Neural cell (in vitro differentiated cells): ENCODE results near the gene FAM240A. TPM values are rescaled to one million over a fixed set of nuclear protein-coding genes. Genes with fewer than 3 reads are reported as not detected.

Source experiments
- H2AFZ ChIP-seq: fragments of 200-600, 300-800 bp; sonication (generic), shearing (Covaris generic); 2 replicates; pipeline ENCODE4 v1.6.0; 2014; ENCODE audit warnings: low read depth, mild to moderate bottlenecking, antibody characterized with exemption, low read length, moderate library complexity
- H3F3A ChIP-seq: fragments of 200-600 bp; shearing (Covaris generic); 2 replicates; pipeline ENCODE4 v1.6.1; 2016; ENCODE audit warnings: mild to moderate bottlenecking, moderate library complexity, mixed read lengths, antibody characterized with exemption, low read length; ENCODE audit not compliant: insufficient read depth, poor library complexity, severe bottlenecking
- H3K27ac ChIP-seq: fragments of 200-600, 300-800 bp; sonication (generic), shearing (Covaris generic); 2 replicates; pipeline ENCODE4 v1.5.1; 2014; ENCODE audit warnings: mild to moderate bottlenecking, low read length, moderate library complexity
- H3K27me3 ChIP-seq: fragments of 300-800, 200-600 bp; sonication (generic), shearing (Covaris generic); 2 replicates; pipeline ENCODE4 v1.6.0; 2014; ENCODE audit warnings: mild to moderate bottlenecking, low read depth, low read length, moderate library complexity; ENCODE audit not compliant: insufficient read depth
- H3K36me3 ChIP-seq: fragments of 300-800, 200-600 bp; sonication (generic), shearing (Covaris generic); 2 replicates; pipeline ENCODE4 v1.5.1; 2014; ENCODE audit warnings: mild to moderate bottlenecking, antibody characterized with exemption, low read length, moderate library complexity; ENCODE audit not compliant: insufficient read depth
- H3K4me2 ChIP-seq: fragments of 300-800, 200-600 bp; sonication (generic), shearing (Covaris generic); 2 replicates; pipeline ENCODE4 v1.6.0; 2014; ENCODE audit warnings: mild to moderate bottlenecking, low read length
- H3K4me3 ChIP-seq: fragments of 300-800, 200-600 bp; sonication (generic), shearing (Covaris generic); 2 replicates; pipeline ENCODE4 v1.5.1; 2014; ENCODE audit warnings: mild to moderate bottlenecking, low read length, moderate library complexity
- H3K79me2 ChIP-seq: fragments of 200-600 bp; shearing (Covaris generic); replicated peaks from 2 replicates; pipeline ENCODE4 v1.6.0; 2014; ENCODE audit warnings: mild to moderate bottlenecking, low read length, moderate library complexity; ENCODE audit not compliant: insufficient read depth
- H3K9ac ChIP-seq: fragments of 300-800, 200-600 bp; sonication (generic), shearing (Covaris generic); 2 replicates; pipeline ENCODE4 v1.6.1; 2016; ENCODE audit warnings: mild to moderate bottlenecking, low read length, mixed read lengths
- H3K9me2 ChIP-seq: fragments of 200-600 bp; shearing (Covaris generic); 2 replicates; pipeline ENCODE4 v1.6.1; 2016; ENCODE audit warnings: mild to moderate bottlenecking, low read length, mixed read lengths; ENCODE audit not compliant: insufficient read depth
- H3K9me3 ChIP-seq: fragments of 200-600, 300-800 bp; sonication (generic), shearing (Covaris generic); 2 replicates; pipeline ENCODE4 v1.6.1; 2016; ENCODE audit warnings: mild to moderate bottlenecking, mixed run types, low read length, moderate library complexity, mixed read lengths
- H4K20me1 ChIP-seq: fragments of 200-600 bp; shearing (Covaris generic); 2 replicates; pipeline ENCODE4 v1.6.1; 2016; ENCODE audit warnings: mild to moderate bottlenecking, mixed run types; ENCODE audit not compliant: insufficient read depth
- EP300 ChIP-seq: fragments of 450-650 bp; conservative IDR thresholded peaks from 2 replicates; pipeline ENCODE4 v1.6.1; 2014; ENCODE audit warnings: antibody characterized with exemption, mild to moderate bottlenecking, moderate library complexity; ENCODE audit not compliant: poor library complexity, severe bottlenecking
- EZH2 ChIP-seq: fragments of 200-600, 300-800 bp; shearing (Covaris generic), sonication (generic); IDR thresholded peaks from 2 replicates; pipeline ENCODE4 v1.6.1; 2014; ENCODE audit warnings: antibody characterized with exemption, low read length, borderline replicate concordance, mild to moderate bottlenecking; ENCODE audit not compliant: insufficient read depth, poor library complexity, severe bottlenecking
- MXI1 ChIP-seq: fragments of 450-650 bp; conservative IDR thresholded peaks from 2 replicates; pipeline ENCODE4 v1.6.1; 2014; ENCODE audit warnings: antibody characterized with exemption, mild to moderate bottlenecking; ENCODE audit not compliant: poor library complexity, severe bottlenecking
- POLR2AphosphoS5 ChIP-seq: IDR thresholded peaks from 2 replicates; pipeline ENCODE4 v1.6.1; 2012
- RAD21 ChIP-seq: fragments of 450-650 bp; conservative IDR thresholded peaks from 2 replicates; pipeline ENCODE4 v1.6.1; 2014; ENCODE audit warnings: antibody characterized with exemption, mild to moderate bottlenecking, moderate library complexity
- SMC3 ChIP-seq: fragments of 450-650 bp; conservative IDR thresholded peaks from 2 replicates; pipeline ENCODE4 v1.6.1; 2014; ENCODE audit warnings: antibody characterized with exemption, mild to moderate bottlenecking, moderate library complexity; ENCODE audit not compliant: poor library complexity
- TAF1 ChIP-seq: IDR thresholded peaks from 2 replicates; pipeline ENCODE4 v1.6.1; 2012; ENCODE audit warnings: low read depth
- polyA plus RNA-seq: library from polyadenylated mRNA; depleted of rRNA; stranded (reverse); fragments of >200 nt; gene quantifications from 2 replicates; pipeline ENCODE4 v1.2.3, GENCODE V29; 2014
- TF ChIP-seq, protein P1 (sequence below): IDR thresholded peaks from 2 replicates; pipeline ENCODE4 v1.6.1; 2012; ENCODE audit warnings: borderline replicate concordance
- TF ChIP-seq, protein P2 (sequence below): fragments of 450-650 bp; IDR thresholded peaks from 2 replicates; pipeline ENCODE4 v1.5.1; 2014; ENCODE audit warnings: antibody characterized with exemption, mild to moderate bottlenecking, moderate library complexity; ENCODE audit not compliant: poor library complexity, severe bottlenecking

The FAM240A gene
- polyA plus RNA-seq, 1 donor from 2014 or later: not detected

DNA sequence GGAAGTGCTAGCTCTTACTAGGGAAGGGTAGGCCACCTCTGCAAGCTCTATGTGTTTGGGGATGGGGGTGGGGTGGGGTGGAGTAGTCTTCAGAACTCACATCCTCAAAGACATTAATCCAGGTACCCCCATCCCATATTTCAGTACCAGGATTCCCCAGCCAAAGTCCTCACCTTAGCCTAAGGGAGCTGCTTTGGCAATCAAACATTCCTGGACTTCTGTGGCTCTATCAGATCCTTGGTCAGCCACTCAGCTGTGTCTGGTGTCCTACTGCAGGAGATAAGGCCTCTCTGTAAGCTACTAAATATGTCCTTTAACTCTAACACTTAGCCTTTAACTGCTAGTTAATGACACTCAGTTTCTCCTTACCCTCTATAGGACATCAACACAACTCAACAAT lies 26.9 kb downstream of the FAM240A start:
- no peak overlapping the region for H2AFZ ChIP-seq
- H3F3A ChIP-seq: no peaks in the 10 kb centered on the region
- H3K9me2 ChIP-seq: no peaks in the 10 kb centered on the region
- H3K36me3 ChIP-seq: no peaks in the 10 kb centered on the region
- H3K4me3 ChIP-seq: no peak overlapping the region
- no peaks in the 10 kb centered on the region for H4K20me1 ChIP-seq
- no peaks in the 10 kb centered on the region for H3K9me3 ChIP-seq
- TF ChIP-seq EP300 (no peak), EZH2 (no peak), RAD21 (no peak), POLR2AphosphoS5 (no peak), TAF1 (no peak), SMC3 (no peak), MXI1 (no peak)
- TF ChIP-seq, protein P1, sequence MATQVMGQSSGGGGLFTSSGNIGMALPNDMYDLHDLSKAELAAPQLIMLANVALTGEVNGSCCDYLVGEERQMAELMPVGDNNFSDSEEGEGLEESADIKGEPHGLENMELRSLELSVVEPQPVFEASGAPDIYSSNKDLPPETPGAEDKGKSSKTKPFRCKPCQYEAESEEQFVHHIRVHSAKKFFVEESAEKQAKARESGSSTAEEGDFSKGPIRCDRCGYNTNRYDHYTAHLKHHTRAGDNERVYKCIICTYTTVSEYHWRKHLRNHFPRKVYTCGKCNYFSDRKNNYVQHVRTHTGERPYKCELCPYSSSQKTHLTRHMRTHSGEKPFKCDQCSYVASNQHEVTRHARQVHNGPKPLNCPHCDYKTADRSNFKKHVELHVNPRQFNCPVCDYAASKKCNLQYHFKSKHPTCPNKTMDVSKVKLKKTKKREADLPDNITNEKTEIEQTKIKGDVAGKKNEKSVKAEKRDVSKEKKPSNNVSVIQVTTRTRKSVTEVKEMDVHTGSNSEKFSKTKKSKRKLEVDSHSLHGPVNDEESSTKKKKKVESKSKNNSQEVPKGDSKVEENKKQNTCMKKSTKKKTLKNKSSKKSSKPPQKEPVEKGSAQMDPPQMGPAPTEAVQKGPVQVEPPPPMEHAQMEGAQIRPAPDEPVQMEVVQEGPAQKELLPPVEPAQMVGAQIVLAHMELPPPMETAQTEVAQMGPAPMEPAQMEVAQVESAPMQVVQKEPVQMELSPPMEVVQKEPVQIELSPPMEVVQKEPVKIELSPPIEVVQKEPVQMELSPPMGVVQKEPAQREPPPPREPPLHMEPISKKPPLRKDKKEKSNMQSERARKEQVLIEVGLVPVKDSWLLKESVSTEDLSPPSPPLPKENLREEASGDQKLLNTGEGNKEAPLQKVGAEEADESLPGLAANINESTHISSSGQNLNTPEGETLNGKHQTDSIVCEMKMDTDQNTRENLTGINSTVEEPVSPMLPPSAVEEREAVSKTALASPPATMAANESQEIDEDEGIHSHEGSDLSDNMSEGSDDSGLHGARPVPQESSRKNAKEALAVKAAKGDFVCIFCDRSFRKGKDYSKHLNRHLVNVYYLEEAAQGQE: no peak
- TF ChIP-seq, protein P2, sequence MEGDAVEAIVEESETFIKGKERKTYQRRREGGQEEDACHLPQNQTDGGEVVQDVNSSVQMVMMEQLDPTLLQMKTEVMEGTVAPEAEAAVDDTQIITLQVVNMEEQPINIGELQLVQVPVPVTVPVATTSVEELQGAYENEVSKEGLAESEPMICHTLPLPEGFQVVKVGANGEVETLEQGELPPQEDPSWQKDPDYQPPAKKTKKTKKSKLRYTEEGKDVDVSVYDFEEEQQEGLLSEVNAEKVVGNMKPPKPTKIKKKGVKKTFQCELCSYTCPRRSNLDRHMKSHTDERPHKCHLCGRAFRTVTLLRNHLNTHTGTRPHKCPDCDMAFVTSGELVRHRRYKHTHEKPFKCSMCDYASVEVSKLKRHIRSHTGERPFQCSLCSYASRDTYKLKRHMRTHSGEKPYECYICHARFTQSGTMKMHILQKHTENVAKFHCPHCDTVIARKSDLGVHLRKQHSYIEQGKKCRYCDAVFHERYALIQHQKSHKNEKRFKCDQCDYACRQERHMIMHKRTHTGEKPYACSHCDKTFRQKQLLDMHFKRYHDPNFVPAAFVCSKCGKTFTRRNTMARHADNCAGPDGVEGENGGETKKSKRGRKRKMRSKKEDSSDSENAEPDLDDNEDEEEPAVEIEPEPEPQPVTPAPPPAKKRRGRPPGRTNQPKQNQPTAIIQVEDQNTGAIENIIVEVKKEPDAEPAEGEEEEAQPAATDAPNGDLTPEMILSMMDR: no peak
- H3K27ac ChIP-seq: no peak overlapping the region
- H3K27me3 ChIP-seq: no peaks in the 10 kb centered on the region
- no peak overlapping the region for H3K4me2 ChIP-seq
- no peak overlapping the region for H3K9ac ChIP-seq
- H3K79me2 ChIP-seq: no peaks in the 10 kb centered on the region

DNA sequence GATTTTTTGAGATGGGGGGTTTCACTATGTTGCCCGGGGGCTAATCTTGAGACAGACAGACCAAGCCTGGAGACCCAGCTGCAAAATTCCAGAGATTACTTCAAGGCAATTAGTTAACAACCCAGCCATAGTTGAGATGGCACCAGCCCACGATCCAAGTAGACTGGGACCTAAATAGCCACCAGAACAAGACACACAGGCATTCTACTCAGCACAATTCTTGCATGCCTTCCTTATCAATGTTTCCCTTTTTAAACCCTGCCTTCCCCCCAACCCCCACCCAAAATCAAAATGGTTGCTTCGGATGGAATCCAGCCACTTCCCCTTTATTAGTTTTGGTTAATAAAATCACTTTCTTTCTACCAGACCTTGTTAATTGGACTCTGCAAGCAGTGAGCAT lies 28.6 kb downstream of the FAM240A start:
- no peaks in the 10 kb centered on the region for H3K9me2 ChIP-seq
- H4K20me1 ChIP-seq: no peaks in the 10 kb centered on the region
- no peak overlapping the region for H3K4me3 ChIP-seq
- H3K27me3 ChIP-seq: no peaks in the 10 kb centered on the region
- no peak overlapping the region for H3K4me2 ChIP-seq
- no peaks in the 10 kb centered on the region for H3K9me3 ChIP-seq
- no peak overlapping the region for H3K9ac ChIP-seq
- TF ChIP-seq EP300: no peak
- TF ChIP-seq POLR2AphosphoS5: no peak
- TF ChIP-seq MXI1: no peak
- no peak for TF ChIP-seq EZH2
- TF ChIP-seq SMC3: no peak
- no peak for TF ChIP-seq TAF1
- no peak for TF ChIP-seq RAD21
- TF ChIP-seq, protein P1: no peak
- TF ChIP-seq, protein P2: no peak
- H3K36me3 ChIP-seq: no peaks in the 10 kb centered on the region
- no peaks in the 10 kb centered on the region for H3K79me2 ChIP-seq
- H3K27ac ChIP-seq: no peak overlapping the region
- no peaks in the 10 kb centered on the region for H3F3A ChIP-seq
- H2AFZ ChIP-seq: no peak overlapping the region
